Activated CD4-positive, alpha-beta T cell treated with anti-CD3 and anti-CD28 coated beads, Interleukin-10, Interleukin-2, amounts not matched to agents 100 ng/mL and 50 ng/mL, durations not matched to agents 16 hours and 8 hours (primary cell): ENCODE measurements around the gene REC8.
A peak's percentile ranks its signal among the peaks of the same experiment; 100 is the strongest.

Experiments
- DNase-seq: peaks from one replicate; pipeline ENCODE4 v3.0.0-alpha.2; 2020

Gene REC8

GRCh38 chr14:24138396-24139271, 33.2 kb upstream of the REC8 start:
- no peak for DNase-seq

GRCh38 chr14:24139272-24139934, 32.5 kb upstream of the REC8 start:
- peak; percentile 44 for DNase-seq

GRCh38 chr14:24141097-24141880, 30.6 kb upstream of the REC8 start, which contains the start of gene EMC9:
EMC9 (minus strand) TSS chr14:24141591; CDS start chr14:24141304, 287 bp downstream.
- DNase-seq: peak; percentile 100

GRCh38 chr14:24143511-24143910, 28.4 kb upstream of the REC8 start:
- DNase-seq: no peak

GRCh38 chr14:24144451-24144850, 27.4 kb upstream of the REC8 start:
- no peak for DNase-seq

- no peak for DNase-seq
Measured at GRCh38 chr14:24145219-24145618, 26.7 kb upstream of the REC8 start.

- peak; percentile 30 for DNase-seq
Measured at GRCh38 chr14:24145690-24146452, 26.0 kb upstream of the REC8 start.

GRCh38 chr14:24146453-24146977, 25.4 kb upstream of the REC8 start, which contains the start of gene PSME2:
PSME2 (minus strand) TSS chr14:24146610; CDS start chr14:24146581, 29 bp downstream.
- DNase-seq: peak; percentile 98

- DNase-seq: peak; percentile 99
Measured at GRCh38 chr14:24146978-24147760, 24.7 kb upstream of the REC8 start, which contains the start of gene RNF31. RNF31 (plus strand) TSS chr14:24147498; CDS start chr14:24147699, 201 bp downstream.

GRCh38 chr14:24147761-24148428, 24.0 kb upstream of the REC8 start:
- peak; percentile 23 for DNase-seq

GRCh38 chr14:24149302-24149969, 22.4 kb upstream of the REC8 start:
- no peak for DNase-seq

- no peak for DNase-seq
Measured at GRCh38 chr14:24150061-24150460, 21.8 kb upstream of the REC8 start.

- no peak for DNase-seq
Measured at GRCh38 chr14:24150567-24150966, 21.3 kb upstream of the REC8 start.

GRCh38 chr14:24150993-24151392, 20.9 kb upstream of the REC8 start:
- DNase-seq: no peak

- DNase-seq: no peak
Measured at GRCh38 chr14:24151404-24152080, 20.3 kb upstream of the REC8 start.

GRCh38 chr14:24155100-24155499, 16.8 kb upstream of the REC8 start:
- DNase-seq: no peak

- DNase-seq: no peak
Measured at GRCh38 chr14:24156840-24157239, 15.0 kb upstream of the REC8 start.

GRCh38 chr14:24157331-24157730, 14.5 kb upstream of the REC8 start:
- DNase-seq: no peak

GRCh38 chr14:24159777-24160498, 11.9 kb upstream of the REC8 start:
- no peak for DNase-seq
